ENCODE measurements around the gene SMLR1. TPM values are rescaled to one million over a fixed set of nuclear protein-coding genes. Genes with fewer than 3 reads are reported as not detected.

Gene SMLR1
- total RNA-seq, 2 experiments from 2014 or later: not detected

DNA sequence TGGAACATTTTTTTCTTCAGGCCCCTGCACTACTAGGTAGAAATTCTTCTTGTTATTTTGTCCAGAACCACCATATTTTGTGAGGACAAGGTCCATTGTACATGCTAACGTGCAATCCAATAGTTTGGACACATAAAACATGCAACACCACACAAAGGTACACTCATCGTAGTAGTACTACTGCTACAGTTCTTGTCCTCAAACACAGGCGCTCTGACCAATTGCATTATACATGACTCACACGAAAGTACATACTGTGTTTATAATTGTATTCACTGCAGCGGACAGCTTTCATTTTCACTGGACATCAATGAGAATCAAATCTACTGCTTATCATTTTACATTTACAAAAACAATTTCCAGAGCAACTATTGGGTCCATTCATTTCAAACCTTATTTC lies 15.3 kb upstream of the SMLR1 start:
- no TSS peak for BruUV-seq (replicated peaks)
- ChIA-PET CTCF (ENCODE audit: unreplicated experiment) (no interaction called here), POLR2A (interaction anchor here (0.6 to 1.0 kb wide), 3 partner anchors 15 to 1215 kb away, joined by 3 to 4 read pairs (median 3); no protein-coding TSS in a partner anchor)

DNA sequence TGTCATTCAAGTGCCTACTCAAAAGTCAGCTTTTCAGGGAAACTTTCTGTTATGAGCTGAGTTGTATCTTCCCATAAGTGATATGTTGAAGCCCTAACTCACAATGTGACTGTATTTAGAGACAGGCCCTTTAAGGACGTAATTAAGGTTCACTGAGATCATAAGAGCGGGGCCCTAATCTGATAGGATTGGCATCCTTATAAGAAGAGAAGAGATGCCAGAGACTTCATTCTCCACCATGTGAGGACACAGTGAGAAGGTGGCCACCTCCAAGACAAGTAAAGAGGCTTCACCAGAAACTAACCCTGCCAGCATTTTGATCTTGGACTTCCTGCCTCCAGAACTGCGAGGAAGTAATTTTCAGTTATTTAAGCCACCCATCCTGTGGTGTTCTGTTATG lies 12.7 kb upstream of the SMLR1 start:
- CTCF ChIA-PET (ENCODE audit: unreplicated experiment): no interaction called here
- H3K79me2 ChIP-seq (ENCODE audit: insufficient read depth, low read depth, low read length): no peaks in the 10 kb centered on the region
- no peaks in the 10 kb centered on the region for H3K9me2 ChIP-seq (ENCODE audit: insufficient read depth, low read length)
- intact Hi-C loops (cut with micrococcal nuclease; ENCODE audit: unreplicated experiment): no loop called here
- H4K20me1 ChIP-seq (ENCODE audit: insufficient read depth, low read length): no peaks in the 10 kb centered on the region
- no peaks in the 10 kb centered on the region for H3K9me3 ChIP-seq (ENCODE audit: low read length)
- no TSS peak for BruUV-seq (replicated peaks)
- no peak overlapping the region for H2AFZ ChIP-seq (ENCODE audit: low read length)
- no peak overlapping the region for H3K4me3 ChIP-seq (ENCODE audit: low read depth, low read length, poor library complexity, severe bottlenecking)
- H3K4me2 ChIP-seq (ENCODE audit: low read length): no peak overlapping the region
- H3K36me3 ChIP-seq (ENCODE audit: insufficient read depth, low read length): no peaks in the 10 kb centered on the region
- no peak for DNase-seq (ENCODE audit: low spot score)
- TF ChIP-seq, protein P1, sequence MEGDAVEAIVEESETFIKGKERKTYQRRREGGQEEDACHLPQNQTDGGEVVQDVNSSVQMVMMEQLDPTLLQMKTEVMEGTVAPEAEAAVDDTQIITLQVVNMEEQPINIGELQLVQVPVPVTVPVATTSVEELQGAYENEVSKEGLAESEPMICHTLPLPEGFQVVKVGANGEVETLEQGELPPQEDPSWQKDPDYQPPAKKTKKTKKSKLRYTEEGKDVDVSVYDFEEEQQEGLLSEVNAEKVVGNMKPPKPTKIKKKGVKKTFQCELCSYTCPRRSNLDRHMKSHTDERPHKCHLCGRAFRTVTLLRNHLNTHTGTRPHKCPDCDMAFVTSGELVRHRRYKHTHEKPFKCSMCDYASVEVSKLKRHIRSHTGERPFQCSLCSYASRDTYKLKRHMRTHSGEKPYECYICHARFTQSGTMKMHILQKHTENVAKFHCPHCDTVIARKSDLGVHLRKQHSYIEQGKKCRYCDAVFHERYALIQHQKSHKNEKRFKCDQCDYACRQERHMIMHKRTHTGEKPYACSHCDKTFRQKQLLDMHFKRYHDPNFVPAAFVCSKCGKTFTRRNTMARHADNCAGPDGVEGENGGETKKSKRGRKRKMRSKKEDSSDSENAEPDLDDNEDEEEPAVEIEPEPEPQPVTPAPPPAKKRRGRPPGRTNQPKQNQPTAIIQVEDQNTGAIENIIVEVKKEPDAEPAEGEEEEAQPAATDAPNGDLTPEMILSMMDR (conservative IDR thresholded peaks at IDR 0.05; ENCODE audit: low read length): no peak
- TF ChIP-seq EZH2phosphoT487 (IDR thresholded peaks at IDR 0.05; ENCODE audit: borderline replicate concordance, low read depth, low read length): no peak
- no peak overlapping the region for H3K27ac ChIP-seq (ENCODE audit: low read depth, low read length, poor library complexity, severe bottlenecking)
- no peaks in the 10 kb centered on the region for H3K4me1 ChIP-seq (ENCODE audit: insufficient read depth, low read length, poor library complexity, severe bottlenecking)
- POLR2A ChIA-PET: interaction anchor here (0.6 to 1.0 kb wide), 2 partner anchors 13 to 325 kb away, joined by 3 read pairs; partner anchors contain the start of gene SMLR1

More for the DNA sequence above, 15.3 kb upstream of the SMLR1 start:
- Histone ChIP-seq H3K4me3 (ENCODE audit: low read depth, low read length, poor library complexity, severe bottlenecking) (no peak overlapping the region), H3K27ac (ENCODE audit: low read depth, low read length, poor library complexity, severe bottlenecking) (no peak overlapping the region), H3K4me2 (ENCODE audit: low read length) (no peak overlapping the region), H3K79me2 (ENCODE audit: insufficient read depth, low read depth, low read length) (no peaks in the 10 kb centered on the region), H3K9me3 (ENCODE audit: low read length) (no peaks in the 10 kb centered on the region), H3K9me2 (ENCODE audit: insufficient read depth, low read length) (no peaks in the 10 kb centered on the region), H4K20me1 (ENCODE audit: insufficient read depth, low read length) (no peaks in the 10 kb centered on the region), H2AFZ (ENCODE audit: low read length) (no peak overlapping the region), H3K36me3 (ENCODE audit: insufficient read depth, low read length) (no peaks in the 10 kb centered on the region), H3K4me1 (ENCODE audit: insufficient read depth, low read length, poor library complexity, severe bottlenecking) (no peaks in the 10 kb centered on the region)
- intact Hi-C loops (cut with micrococcal nuclease; ENCODE audit: unreplicated experiment): no loop called here
- no peak for DNase-seq (ENCODE audit: low spot score)
- TF ChIP-seq EZH2phosphoT487 (IDR thresholded peaks at IDR 0.05; ENCODE audit: borderline replicate concordance, low read depth, low read length): no peak
- TF ChIP-seq, protein P1 (conservative IDR thresholded peaks at IDR 0.05; ENCODE audit: low read length): no peak

DNA sequence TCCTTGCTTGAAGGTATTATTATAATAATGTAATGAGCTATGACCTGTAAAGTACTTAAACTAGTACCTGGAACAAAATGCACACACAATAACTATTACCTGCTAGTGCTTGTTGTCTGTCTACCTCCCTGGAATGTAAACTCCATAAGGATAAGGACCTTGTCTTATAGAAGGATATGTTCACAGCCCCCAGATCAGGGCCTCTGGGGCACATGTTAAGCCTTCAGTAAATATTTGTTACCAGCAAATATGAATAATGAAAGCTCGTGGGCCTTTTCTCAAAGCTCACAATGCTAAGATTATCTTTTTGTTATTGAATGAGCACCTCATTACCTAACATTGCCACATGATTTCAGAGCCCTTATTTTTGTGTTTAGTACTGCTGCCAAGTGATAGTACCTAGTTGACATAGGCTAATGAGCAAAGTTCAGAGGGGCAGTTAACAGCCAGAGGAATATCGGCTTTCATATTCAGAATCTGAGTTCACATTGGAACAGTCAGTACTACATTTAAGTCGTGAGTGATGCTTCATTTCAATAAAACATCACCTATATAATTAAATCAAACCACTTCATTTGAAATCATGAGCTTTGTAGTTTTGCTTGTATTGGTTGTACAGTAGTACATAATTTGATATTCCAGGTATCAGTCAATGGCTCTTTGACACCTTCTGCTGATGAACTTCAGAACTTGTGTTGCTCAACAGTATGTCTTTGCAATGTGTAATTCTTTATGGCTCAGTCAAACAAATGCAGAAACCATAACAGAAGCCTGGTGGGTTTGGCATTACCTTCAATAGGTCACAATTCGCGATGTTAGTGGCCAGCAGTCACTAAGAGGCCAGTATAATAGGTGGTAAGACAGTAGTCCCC lies 11.8 kb upstream of the SMLR1 start:
- Histone ChIP-seq H3K27ac (ENCODE audit: low read depth, low read length, poor library complexity, severe bottlenecking) (no peak overlapping the region), H4K20me1 (ENCODE audit: insufficient read depth, low read length) (no peaks in the 10 kb centered on the region), H3K9me3 (ENCODE audit: low read length) (no peaks in the 10 kb centered on the region), H3K9me2 (ENCODE audit: insufficient read depth, low read length) (no peaks in the 10 kb centered on the region), H2AFZ (ENCODE audit: low read length) (no peak overlapping the region), H3K36me3 (ENCODE audit: insufficient read depth, low read length) (no peaks in the 10 kb centered on the region), H3K4me2 (ENCODE audit: low read length) (no peak overlapping the region), H3K4me1 (ENCODE audit: insufficient read depth, low read length, poor library complexity, severe bottlenecking) (no peaks in the 10 kb centered on the region), H3K79me2 (ENCODE audit: insufficient read depth, low read depth, low read length) (no peaks in the 10 kb centered on the region), H3K4me3 (ENCODE audit: low read depth, low read length, poor library complexity, severe bottlenecking) (no peak overlapping the region)
- no peak for TF ChIP-seq EZH2phosphoT487 (IDR thresholded peaks at IDR 0.05; ENCODE audit: borderline replicate concordance, low read depth, low read length)
- TF ChIP-seq, protein P1 (conservative IDR thresholded peaks at IDR 0.05; ENCODE audit: low read length): no peak
- DNase-seq (ENCODE audit: low spot score): no peak
- BruUV-seq (replicated peaks): no TSS peak
- ChIA-PET POLR2A (interaction anchor here (0.6 to 1.0 kb wide), 3 partner anchors 8 to 324 kb away, joined by 3 read pairs; partner anchors contain the start of gene SMLR1), CTCF (ENCODE audit: unreplicated experiment) (no interaction called here)
- intact Hi-C loops (cut with micrococcal nuclease; ENCODE audit: unreplicated experiment): no loop called here

All from OCI-LY7 (cell line).